HG03066 (cell line): ENCODE measurements around the gene PDGFC.

Source experiments
- ATAC-seq: cut with Tn5 transposase; IDR thresholded peaks from one replicate; pipeline ENCODE4 v1.9.1; 2021; ENCODE audit warnings: low read depth; ENCODE audit not compliant: unreplicated experiment

PDGFC gene

GRCh38 chr4:156971676-156972378, at the start of gene PDGFC:
PDGFC (minus strand) TSS chr4:156971799; CDS start chr4:156970903, 896 bp downstream.
- ATAC-seq: no peak

GRCh38 chr4:157020882-157021281, 49.3 kb upstream of the PDGFC start:
- no peak for ATAC-seq

- ATAC-seq: no peak
Observed at GRCh38 chr4:157018920-157019490, 47.4 kb upstream of the PDGFC start.

- ATAC-seq: no peak
Observed at GRCh38 chr4:157014621-157015591, 43.3 kb upstream of the PDGFC start.

- ATAC-seq: no peak
Observed at GRCh38 chr4:157013656-157014055, 42.1 kb upstream of the PDGFC start.

GRCh38 chr4:157012781-157013180, 41.2 kb upstream of the PDGFC start:
- no peak for ATAC-seq

GRCh38 chr4:157012296-157012695, 40.7 kb upstream of the PDGFC start:
- ATAC-seq: no peak

- ATAC-seq: no peak
Observed at GRCh38 chr4:157010630-157011029, 39.0 kb upstream of the PDGFC start.

- ATAC-seq: no peak
Observed at GRCh38 chr4:157005831-157006230, 34.2 kb upstream of the PDGFC start.

- ATAC-seq: no peak
Observed at GRCh38 chr4:157005193-157005592, 33.6 kb upstream of the PDGFC start.

- no peak for ATAC-seq
Observed at GRCh38 chr4:157004279-157005161, 32.9 kb upstream of the PDGFC start.

- ATAC-seq: no peak
Observed at GRCh38 chr4:156999175-156999517, 27.5 kb upstream of the PDGFC start.

- ATAC-seq: no peak
Observed at GRCh38 chr4:156998500-156999174, 27.0 kb upstream of the PDGFC start.

- no peak for ATAC-seq
Observed at GRCh38 chr4:156992943-156993342, 21.3 kb upstream of the PDGFC start.

- ATAC-seq: no peak
Observed at GRCh38 chr4:156991161-156991560, 19.6 kb upstream of the PDGFC start.

- no peak for ATAC-seq
Observed at GRCh38 chr4:156983366-156983765, 11.8 kb upstream of the PDGFC start.

- no peak for ATAC-seq
Observed at GRCh38 chr4:156981262-156981769, 9.7 kb upstream of the PDGFC start.

- ATAC-seq: no peak
Observed at GRCh38 chr4:156977435-156978160, 6.0 kb upstream of the PDGFC start.

GRCh38 chr4:156976147-156976546, 4.5 kb upstream of the PDGFC start:
- ATAC-seq: no peak
